NCI-H2107 treated with DMSO at 0.1 percent for 48 hours (cell line): ENCODE data around the gene ZNF709.
A peak's percentile ranks its signal among the peaks of the same experiment; 100 is the strongest.
"Not testable (repeated sequence)": the region's sequence is repeated elsewhere in the genome, so short reads cannot be mapped to it uniquely, and the experiment has no call there.

Experiments
- DNase-seq: peaks from one replicate; lab custom pipeline; 2025; ENCODE audit not compliant: unreplicated experiment; lab: John Stamatoyannopoulos, UW

Gene ZNF709

GRCh38 chr19:12453495-12453894 lies 31.1 kb downstream of the ZNF709 start:
- DNase-seq: no peak

DNA sequence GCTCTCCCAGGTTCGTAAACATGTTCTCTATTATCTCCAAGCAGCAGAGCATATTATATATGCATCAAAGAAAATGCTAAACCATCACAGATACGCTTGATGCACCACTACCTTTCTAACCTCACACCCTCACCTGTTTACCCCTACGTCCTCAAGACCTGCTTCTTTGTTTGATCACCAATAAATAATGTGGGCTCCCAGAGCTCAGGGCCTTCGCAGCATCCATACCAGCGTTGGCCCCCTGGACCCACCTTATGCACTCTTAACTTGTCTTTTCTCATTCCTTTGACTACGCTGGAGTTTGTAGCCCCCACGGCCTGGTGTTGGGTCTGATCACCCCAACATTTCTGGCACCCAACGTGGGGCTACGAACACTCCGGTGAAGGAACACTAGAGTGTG lies 33.8 kb downstream of the ZNF709 start:
- no peak for DNase-seq

DNA sequence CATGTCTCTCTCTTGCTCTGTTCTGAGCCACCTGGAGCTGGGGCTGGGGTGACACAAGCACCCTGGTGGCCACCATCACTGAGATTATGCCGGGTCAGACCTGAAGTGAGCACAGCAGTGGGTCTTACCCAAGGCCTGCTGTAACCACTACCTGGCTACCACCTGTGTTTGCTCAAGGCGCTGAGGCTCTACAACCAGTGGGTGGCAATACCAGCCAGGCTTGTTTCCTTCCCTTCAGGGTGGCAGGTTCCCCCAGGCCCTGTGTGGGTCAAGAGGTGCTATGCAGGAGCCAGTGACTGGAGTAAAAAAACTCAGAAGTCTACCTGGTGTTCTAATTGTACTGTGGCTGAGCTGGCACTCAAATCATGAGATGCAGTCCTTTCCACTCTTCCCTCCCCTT lies 35.8 kb downstream of the ZNF709 start:
- no peak for DNase-seq

DNA sequence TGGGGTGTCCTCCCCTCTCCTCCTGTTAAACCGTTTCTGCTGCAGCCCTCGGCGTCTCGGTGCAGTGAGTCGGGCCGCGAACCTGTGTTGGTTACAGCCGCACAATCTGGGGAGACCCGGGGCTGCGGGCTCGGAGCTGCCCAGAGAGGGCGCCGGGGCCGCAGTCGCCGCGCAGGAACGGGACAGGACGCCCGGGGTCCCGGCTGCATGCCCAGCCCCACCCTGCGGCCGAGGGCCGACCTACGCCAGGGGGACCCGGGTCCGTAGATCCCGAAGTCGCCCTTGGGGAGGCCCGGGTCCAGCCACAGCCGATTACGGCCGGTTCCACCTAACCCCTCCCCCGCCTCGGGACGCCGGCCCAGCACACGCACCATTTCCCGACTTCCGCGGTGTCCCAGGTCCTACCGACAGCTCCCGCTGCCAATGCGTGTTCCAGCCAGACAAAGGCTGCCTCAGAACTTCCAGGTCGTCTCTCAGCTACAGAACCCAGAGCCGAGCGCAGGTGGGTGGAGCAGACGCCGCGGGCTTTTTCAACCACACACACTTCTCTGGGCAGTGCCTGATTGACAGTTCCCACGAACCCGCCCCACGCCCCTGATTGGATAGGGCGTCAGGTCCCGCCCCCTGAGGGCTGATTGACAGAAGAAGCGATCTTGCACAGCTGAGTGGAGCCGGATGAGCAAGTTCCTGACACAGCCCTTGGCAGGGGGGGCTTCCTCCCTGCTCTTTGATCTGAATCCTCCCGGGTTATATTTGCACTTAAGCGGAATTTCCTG lies 43.9 kb downstream of the ZNF709 start, which contains the start of gene ZNF443:
Gene ZNF443 (minus strand): TSS at position 481 of the 776 bp plus-strand sequence. CDS start 107 bp downstream, at position 374.
- peak; percentile 96 for DNase-seq

DNA sequence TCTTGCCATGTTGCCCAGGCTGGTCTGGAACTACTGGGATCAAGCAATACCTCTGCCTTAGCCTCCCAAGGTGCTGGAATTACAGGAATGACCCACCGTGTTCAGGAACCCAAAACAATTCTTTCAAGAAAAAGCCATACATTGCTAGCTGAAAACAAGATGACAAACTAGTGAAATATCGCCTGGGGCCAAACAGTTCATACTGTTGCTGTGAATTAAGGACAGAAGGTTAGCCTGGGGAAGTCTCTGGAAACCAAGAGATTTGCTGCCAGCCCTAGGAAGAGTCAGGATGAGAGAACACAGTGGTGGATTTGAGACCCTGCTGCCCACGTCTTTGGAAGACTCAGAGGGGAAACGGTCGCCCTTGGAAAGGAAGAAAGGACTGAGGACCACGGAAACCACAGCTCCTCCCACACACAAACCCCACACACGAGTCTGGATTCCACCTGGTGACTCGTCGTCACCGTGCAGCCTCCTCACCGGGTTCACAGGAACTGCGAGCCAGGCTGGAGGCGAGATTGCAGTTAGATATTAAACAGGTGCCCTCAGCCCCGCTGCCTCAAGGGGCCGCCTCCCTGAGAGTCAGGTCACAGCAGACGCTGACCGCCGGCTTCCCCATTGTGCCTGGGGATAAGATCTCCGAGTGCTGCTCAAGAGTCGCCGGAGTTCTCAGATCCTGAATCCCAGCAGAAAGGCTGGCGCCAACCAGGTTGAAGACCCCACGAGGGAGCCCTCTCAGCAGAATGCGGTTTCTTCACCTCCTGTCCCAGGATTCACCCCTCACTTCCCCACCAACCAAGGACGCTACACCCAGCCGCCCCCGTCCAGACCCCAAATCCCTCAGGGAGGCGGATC lies 44.7 kb downstream of the ZNF709 start:
- DNase-seq: not testable (repeated sequence)

- not testable (repeated sequence) for DNase-seq
Observed at GRCh38 chr19:12430726-12431299, 53.8 kb downstream of the ZNF709 start.

- no peak for DNase-seq
Observed at GRCh38 chr19:12425888-12426274, 58.7 kb downstream of the ZNF709 start.

DNA sequence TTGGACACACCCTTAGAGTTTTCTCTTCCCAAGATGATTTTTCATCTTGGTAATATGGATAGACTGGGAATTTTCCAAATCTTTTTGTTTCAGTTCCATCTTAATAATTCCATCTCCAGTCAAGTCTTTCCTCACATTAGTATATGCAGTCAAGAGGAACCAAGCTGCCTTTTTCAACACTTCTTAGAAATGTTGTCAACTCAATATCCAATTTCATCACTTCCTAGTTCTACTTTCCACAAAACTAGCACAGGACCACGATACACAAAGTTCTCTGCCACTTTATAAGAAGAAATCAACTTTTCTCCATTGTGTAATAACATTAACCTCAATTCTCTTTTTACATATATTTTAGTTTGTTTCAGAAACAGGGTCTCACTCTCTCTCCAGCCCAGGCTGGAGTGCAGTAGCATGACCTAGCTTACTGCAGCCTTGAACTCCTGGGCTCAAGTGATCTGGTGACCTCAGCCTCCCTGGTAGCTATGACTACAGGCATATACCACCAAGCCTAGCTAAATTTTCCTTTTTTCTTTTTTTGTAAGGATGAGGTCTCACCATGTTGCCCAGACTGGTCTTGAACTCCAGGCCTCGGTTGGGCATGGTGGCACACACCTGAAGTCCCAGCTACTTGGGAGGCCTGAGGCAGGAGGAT lies 59.3 kb downstream of the ZNF709 start:
- DNase-seq: no peak

GRCh38 chr19:12417273-12417672 lies 67.3 kb downstream of the ZNF709 start:
- not testable (repeated sequence) for DNase-seq

- DNase-seq: no peak
Observed at GRCh38 chr19:12411893-12412292, 72.7 kb downstream of the ZNF709 start.
